GM06990 (cell line): ENCODE data around the gene HYAL4.

ENCODE experiments used
- DNase-seq: peaks from one replicate; pipeline ENCODE4 v3.0.0-alpha.2; 2011; ENCODE audit not compliant: insufficient read length; ENCODE audit errors: extremely low read depth
- H3K27me3 ChIP-seq: replicated peaks from 2 replicates; pipeline ENCODE4 v1.6.0; 2011; ENCODE audit warnings: low read length; ENCODE audit not compliant: control insufficient read depth, insufficient read depth
- H3K36me3 ChIP-seq: 2 replicates; pipeline ENCODE4 v1.5.1; 2011; ENCODE audit warnings: low read length; ENCODE audit not compliant: control insufficient read depth, insufficient read depth
- H3K4me3 ChIP-seq: replicated peaks from 2 replicates; pipeline ENCODE4 v1.5.1; 2011; ENCODE audit warnings: low read depth, mild to moderate bottlenecking, control low read depth, low read length
- CTCF ChIP-seq: IDR thresholded peaks from 2 replicates; pipeline ENCODE4 v1.5.1; 2011; ENCODE audit warnings: low read length, control low read depth, mild to moderate bottlenecking, inconsistent platforms; ENCODE audit not compliant: insufficient read depth, poor library complexity, severe bottlenecking

Gene HYAL4

DNA sequence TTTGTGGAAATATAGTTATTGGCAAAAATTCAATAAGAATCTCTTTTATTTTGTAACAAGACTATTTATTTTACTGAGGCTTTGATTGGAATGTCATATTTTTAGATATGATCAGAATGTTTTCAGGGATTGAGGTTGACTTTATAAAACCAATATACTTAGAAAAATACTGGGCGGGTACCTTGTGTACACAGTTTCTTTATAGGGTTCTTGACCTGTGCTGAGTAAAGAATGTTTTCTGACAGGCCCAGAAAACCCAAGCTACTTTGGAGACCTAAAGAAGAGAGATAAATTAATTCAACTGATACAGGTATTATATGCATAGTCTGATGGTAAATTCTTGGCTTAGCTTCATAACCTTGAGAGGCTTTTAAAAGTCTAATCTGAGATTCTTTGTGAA, 56.1 kb downstream of the HYAL4 start:
- Histone ChIP-seq H3K4me3 (no peak overlapping the region), H3K27me3 (no peaks in the 10 kb centered on the region), H3K36me3 (no peaks in the 10 kb centered on the region)
- no peak for DNase-seq
- no peak for TF ChIP-seq CTCF

DNA sequence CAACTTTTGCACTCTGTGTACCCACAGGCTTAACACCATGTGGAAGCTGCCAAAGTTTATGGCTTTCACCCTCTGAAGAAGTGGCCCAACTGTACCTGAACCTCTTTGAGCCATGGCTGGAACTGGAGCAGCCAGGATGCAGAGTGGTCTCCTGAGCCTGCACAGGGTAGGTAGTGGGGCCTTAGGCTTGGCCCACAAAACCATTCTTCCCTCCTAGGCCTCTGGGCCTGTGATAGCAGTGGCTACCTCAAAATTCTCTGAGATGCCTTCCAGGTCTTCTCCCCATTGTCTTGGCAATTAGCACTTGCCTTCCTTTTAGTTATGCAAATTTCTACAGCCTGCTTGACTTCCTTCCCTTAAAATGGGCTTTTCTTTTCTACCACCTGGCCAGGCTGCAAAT, 60.7 kb downstream of the HYAL4 start:
- no peak for DNase-seq
- H3K4me3 ChIP-seq, result no peak overlapping the region
- H3K27me3 ChIP-seq, result no peaks in the 10 kb centered on the region
- no peak for TF ChIP-seq CTCF
- H3K36me3 ChIP-seq, result no peaks in the 10 kb centered on the region

DNA sequence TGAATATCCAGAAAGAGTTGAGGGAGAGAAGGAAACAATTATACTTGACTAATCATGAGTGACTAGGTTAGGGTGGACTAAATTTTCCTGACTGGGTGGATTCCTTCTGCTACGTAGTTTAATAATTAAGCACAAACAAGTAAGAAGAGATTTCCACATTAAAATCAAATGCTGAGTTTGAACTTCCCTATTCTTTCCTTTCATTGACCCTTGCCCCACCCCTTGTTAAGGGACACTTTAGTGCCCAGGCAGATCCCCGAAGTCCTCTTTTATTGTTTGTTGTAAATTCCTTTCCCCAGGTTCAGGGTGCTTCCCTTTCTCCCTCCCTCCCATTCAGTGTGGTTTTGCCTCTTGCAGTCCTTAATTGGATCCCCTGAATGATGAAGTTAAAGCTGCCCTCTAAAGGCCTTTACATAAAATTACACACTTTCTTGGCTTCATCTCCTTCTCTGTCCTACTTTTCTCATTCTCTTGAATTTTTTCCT, 71.3 kb downstream of the HYAL4 start:
- peak; percentile 31 for TF ChIP-seq CTCF
- Histone ChIP-seq H3K36me3 (no peaks in the 10 kb centered on the region), H3K4me3 (no peak overlapping the region), H3K27me3 (no peaks in the 10 kb centered on the region)
- DNase-seq, result no peak

GRCh38 chr7:123917878-123918277, 72.9 kb downstream of the HYAL4 start:
- no peaks in the 10 kb centered on the region for H3K27me3 ChIP-seq
- no peak overlapping the region for H3K4me3 ChIP-seq
- no peaks in the 10 kb centered on the region for H3K36me3 ChIP-seq
- no peak for TF ChIP-seq CTCF
- no peak for DNase-seq

- no peaks in the 10 kb centered on the region for H3K36me3 ChIP-seq
Measured at GRCh38 chr7:123918309-123918708, 73.3 kb downstream of the HYAL4 start.

More at GRCh38 chr7:123918309-123918708, 73.3 kb downstream of the HYAL4 start:
- DNase-seq, result no peak
- H3K4me3 ChIP-seq, result no peak overlapping the region
- H3K27me3 ChIP-seq, result no peaks in the 10 kb centered on the region
- no peak for TF ChIP-seq CTCF
